GM18951 (cell line): ENCODE measurements around the gene CHDH.

Experiments
- POLR2A ChIP-seq: IDR thresholded peaks from 4 replicates; pipeline ENCODE4 v1.6.1; 2011; ENCODE audit warnings: mild to moderate bottlenecking; ENCODE audit not compliant: insufficient read length, insufficient read depth; ENCODE audit errors: extremely low read depth
- in situ Hi-C: fragments of 300-500 bp; cut with MboI; formaldehyde crosslinking; loops from one replicate; pipeline ENCODE4 v1.12.0; 2022; ENCODE audit warnings: low sequenced_read_pairs, mixed read lengths, inconsistent platforms; ENCODE audit not compliant: unreplicated experiment

The CHDH gene

DNA sequence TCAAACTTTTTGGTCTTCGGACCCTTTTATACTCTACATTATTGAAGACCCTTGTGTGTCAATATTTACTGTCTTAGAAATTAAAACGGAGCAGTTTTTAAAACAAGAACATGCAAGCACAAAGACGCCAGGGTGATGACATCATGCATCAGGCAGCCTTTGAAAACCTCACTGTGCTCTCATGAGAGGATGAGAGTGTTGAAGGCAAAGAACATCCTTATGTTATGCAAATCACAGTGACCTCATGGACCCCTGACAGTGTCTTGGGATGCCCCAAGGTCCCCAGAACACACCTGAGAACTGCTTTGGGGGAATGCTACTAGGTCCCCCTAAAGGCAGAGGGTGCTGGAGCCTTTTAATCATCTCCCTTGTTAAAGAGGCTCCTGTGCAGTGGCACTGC, 51.6 kb downstream of the CHDH start:
- in situ Hi-C loops: no loop called here
- no peak for TF ChIP-seq POLR2A

GRCh38 chr3:53792866-53793265, 53.4 kb downstream of the CHDH start:
- no peak for TF ChIP-seq POLR2A
- in situ Hi-C loops: no loop called here

- TF ChIP-seq POLR2A: no peak
- in situ Hi-C loops: no loop called here
Observed at GRCh38 chr3:53791317-53791716, 54.9 kb downstream of the CHDH start.

GRCh38 chr3:53790470-53790869, 55.7 kb downstream of the CHDH start:
- in situ Hi-C loops: no loop called here

GRCh38 chr3:53789459-53789858, 56.8 kb downstream of the CHDH start:
- in situ Hi-C loops: no loop called here
- TF ChIP-seq POLR2A: no peak

More at GRCh38 chr3:53790470-53790869, 55.7 kb downstream of the CHDH start:
- TF ChIP-seq POLR2A: no peak

- no peak for TF ChIP-seq POLR2A
- in situ Hi-C loops: no loop called here
Observed at GRCh38 chr3:53788038-53788437, 58.2 kb downstream of the CHDH start.

- in situ Hi-C loops: no loop called here
- TF ChIP-seq POLR2A: no peak
Observed at GRCh38 chr3:53787016-53787415, 59.2 kb downstream of the CHDH start.

DNA sequence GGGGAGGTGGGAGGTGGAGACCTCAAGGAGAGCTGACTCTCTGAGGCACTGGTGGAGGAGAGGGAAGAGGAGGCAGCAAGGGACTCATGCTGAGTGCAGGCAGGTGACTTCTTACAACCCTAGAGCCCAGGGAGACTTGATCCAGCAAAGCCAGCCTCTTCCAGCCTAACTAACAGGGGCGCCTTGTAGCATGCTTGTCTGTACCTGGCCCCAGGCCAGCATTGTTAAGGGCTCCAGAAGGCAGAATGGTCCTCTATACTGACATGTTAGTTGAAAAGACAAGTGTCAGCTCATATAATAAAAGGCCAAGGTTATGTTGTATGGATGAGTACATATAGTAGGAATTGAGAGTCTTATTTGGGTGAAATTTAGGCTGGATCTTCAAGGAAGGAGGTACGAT, 65.4 kb downstream of the CHDH start:
- TF ChIP-seq POLR2A: no peak
- in situ Hi-C loops: no loop called here

DNA sequence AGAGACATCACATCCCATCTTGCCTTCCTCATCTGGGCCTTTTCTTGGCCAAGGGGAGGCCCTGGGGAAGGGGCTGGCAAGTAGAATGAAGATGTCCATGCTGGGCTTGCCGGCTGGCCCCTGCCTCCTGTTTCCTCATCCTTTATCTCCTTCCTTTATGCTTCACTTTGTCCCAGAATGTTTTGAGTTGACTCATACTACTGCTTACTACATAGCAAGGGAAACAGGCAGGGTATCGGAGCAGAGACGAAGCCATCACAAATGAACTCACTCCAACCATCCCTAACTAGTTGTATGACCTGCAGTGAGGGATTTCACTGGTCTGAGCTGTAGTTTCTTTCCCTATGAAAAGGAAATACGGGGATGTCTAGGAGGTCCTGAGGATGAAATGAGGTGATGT, 66.0 kb downstream of the CHDH start:
- no peak for TF ChIP-seq POLR2A
- in situ Hi-C loops: no loop called here

DNA sequence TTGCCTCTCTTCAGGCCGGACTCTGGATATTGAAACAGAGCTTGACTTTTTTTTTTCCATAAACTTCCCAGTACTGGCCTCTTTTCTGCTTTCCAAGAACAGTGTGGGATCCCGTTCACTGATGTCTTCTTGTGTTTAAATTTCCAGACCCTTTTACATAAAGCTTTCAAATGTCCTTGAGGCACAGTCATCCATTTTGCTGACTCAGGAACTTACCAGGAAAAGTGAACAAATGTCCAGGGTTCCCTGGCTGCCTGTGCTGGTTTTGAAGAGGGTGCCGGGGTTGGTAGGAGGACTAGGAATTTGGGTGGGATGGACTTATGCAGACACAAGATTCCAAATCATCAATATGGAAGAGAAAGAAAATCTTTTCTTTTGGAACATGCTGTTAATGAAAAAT, 68.1 kb downstream of the CHDH start:
- in situ Hi-C loops: no loop called here
- no peak for TF ChIP-seq POLR2A

- in situ Hi-C loops: no loop called here
- TF ChIP-seq POLR2A: no peak
Observed at GRCh38 chr3:53777468-53777867, 68.8 kb downstream of the CHDH start.

DNA sequence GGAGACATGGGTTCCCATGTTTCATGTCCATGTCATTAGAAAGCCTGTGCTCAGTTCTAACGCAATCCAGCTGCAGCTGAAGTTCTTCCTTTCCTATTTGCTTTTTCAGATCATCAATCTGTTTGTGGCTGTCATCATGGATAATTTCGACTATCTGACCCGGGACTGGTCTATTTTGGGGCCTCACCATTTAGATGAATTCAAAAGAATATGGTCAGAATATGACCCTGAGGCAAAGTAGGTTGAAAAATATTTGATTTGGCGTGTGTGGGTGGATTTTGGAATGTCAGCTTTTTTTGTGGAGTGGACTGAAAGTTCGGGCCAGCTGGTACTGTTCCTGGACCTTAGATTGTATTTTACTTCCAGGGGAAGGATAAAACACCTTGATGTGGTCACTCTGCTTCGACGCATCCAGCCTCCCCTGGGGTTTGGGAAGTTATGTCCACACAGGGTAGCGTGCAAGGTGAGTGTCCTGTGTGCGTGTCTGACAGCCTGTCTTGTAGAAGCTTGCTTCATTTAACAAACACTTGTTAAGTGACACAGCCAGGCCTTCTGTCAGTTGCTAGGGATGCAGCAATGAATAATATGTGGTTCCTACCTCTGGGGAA, 69.6 kb downstream of the CHDH start:
- in situ Hi-C loops: no loop called here
- no peak for TF ChIP-seq POLR2A

DNA sequence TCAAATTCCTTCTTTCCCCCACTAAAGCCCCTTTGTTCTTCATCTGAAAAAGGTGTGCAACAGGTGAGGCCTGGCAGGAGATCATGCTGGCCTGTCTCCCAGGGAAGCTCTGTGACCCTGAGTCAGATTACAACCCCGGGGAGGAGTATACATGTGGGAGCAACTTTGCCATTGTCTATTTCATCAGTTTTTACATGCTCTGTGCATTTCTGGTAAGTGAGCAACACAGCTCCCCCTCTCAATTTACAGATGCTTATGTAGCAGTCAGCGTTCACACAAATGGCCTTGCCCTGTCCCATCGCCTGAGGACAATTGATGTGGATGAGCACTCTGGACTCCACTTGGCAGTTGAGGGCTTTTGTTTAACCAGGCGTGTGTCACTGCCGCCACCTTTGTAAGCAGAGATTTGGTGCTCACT, 70.4 kb downstream of the CHDH start:
- in situ Hi-C loops: no loop called here
- no peak for TF ChIP-seq POLR2A

DNA sequence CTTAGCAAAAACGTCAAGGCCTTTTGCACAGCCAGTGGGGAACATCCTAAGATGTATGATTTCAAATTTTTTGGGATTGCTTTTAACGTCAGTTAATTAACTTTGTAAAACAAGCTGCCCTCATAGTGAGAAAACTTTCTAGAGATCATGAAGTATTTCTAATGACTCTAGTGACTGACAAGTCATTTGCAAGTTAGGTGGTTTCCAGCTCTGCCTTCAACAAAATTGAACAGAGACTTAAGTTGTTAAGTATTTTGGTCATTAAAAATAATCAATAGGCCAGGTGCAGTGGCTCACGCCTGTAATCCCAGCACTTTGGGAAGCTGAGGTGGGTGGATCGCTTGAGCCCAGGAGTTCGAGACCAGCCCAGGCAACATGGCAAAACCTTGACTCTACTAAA, 71.2 kb downstream of the CHDH start:
- in situ Hi-C loops: no loop called here
- no peak for TF ChIP-seq POLR2A

DNA sequence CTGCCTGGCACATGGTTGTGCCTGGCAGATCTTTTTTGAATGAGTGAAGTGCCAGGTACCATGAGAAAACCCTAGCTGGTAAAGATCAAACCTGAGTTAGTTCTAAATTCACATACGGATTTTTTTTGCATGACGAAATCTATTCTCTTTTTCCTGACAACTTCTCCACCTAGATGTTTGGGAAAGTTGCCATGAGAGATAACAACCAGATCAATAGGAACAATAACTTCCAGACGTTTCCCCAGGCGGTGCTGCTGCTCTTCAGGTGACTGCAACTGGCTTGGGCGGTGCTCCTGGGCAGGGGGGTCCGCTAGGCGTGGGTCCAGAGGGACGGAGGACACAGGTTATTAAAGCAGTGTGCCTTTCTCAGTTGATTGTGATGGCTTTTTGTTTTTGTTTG, 71.8 kb downstream of the CHDH start:
- in situ Hi-C loops: no loop called here

GRCh38 chr3:53773611-53774368, 72.4 kb downstream of the CHDH start:
- in situ Hi-C loops: no loop called here

More for the DNA sequence above, 71.8 kb downstream of the CHDH start:
- no peak for TF ChIP-seq POLR2A

More at GRCh38 chr3:53773611-53774368, 72.4 kb downstream of the CHDH start:
- TF ChIP-seq POLR2A: no peak
